Measurements from ENCODE around the gene BAZ1B. TPM values are rescaled to one million over a fixed set of nuclear protein-coding genes. Genes with fewer than 3 reads are reported as not detected.

BAZ1B gene
- total and polyA plus RNA-seq, 9 of the 15 experiments (the other 6 are each of a cell fraction or from before 2014, with no cell fraction given): 15.0 to 134 (median 79.5) TPM

DNA sequence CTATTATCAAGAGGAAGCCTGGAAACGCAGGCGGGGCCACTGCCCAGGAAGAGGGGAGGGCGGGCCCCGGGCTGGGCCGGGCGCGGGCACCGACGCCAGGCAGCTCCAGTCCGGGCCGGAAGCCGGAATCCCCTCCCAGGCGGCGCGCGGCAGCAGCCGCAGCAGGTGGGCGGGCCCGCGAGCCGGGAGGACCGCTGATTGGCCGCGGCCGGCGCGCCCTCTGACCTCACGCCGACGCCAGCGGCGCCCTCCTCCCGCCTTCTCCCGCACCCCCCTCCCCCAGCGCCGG lies 35.0 kb upstream of the BAZ1B start (continued):
- TF ChIP-seq ZNF395 (CRISPR knock-in tag; IDR thresholded peaks at IDR 0.05) (0 out of 2 replicates have a peak, but pooled peaks have one; percentile 90), HMGN3 (IDR thresholded peaks at IDR 0.05; ENCODE audit: borderline replicate concordance, extremely low read depth, insufficient read length, low read depth, low read length) (peak; percentile 86), SIN3A (IDR thresholded peaks at IDR 0.05; ENCODE audit: borderline replicate concordance in 2 of 2, control insufficient read depth in 1 of 2, low read depth in 2 of 2, low read length in 2 of 2) (peak in 1 of 2 experiments; percentile 77; a peak in 1 of 4 replicates), ETV1 (tag; conservative IDR thresholded peaks at IDR 0.05; ENCODE audit: low read depth) (peak; percentile 58), FUS (optimal IDR thresholded peaks at IDR 0.05; ENCODE audit: low read depth, low read length) (peak; percentile 69), MYBL2 (IDR thresholded peaks at IDR 0.05; ENCODE audit: low read depth) (no peak), MYBL2 (CRISPR knock-in tag; IDR thresholded peaks at IDR 0.05; ENCODE audit: borderline replicate concordance) (no peak), ATF1 (CRISPR knock-in tag; IDR thresholded peaks at IDR 0.05) (no peak; the same call in 1 of the 2 replicates), ATF1 (tag; IDR thresholded peaks at IDR 0.05) (peak; percentile 94), MTA3 (IDR thresholded peaks at IDR 0.05; ENCODE audit: borderline replicate concordance) (0 out of 2 replicates have a peak, but pooled peaks have one; percentile 12), CREB1 (IDR thresholded peaks at IDR 0.05) (peak; percentile 93), CREB1 (CRISPR knock-in tag; IDR thresholded peaks at IDR 0.05) (peak; percentile 74), JUN (IDR thresholded peaks at IDR 0.05; ENCODE audit: borderline replicate concordance, low read depth, low read length) (peak; percentile 31; the same call in 1 of the 2 replicates), JUN (CRISPR knock-in tag; IDR thresholded peaks at IDR 0.05; ENCODE audit: borderline replicate concordance) (no peak), BCOR (IDR thresholded peaks at IDR 0.05) (no peak)
- TF ChIP-seq, protein P1, sequence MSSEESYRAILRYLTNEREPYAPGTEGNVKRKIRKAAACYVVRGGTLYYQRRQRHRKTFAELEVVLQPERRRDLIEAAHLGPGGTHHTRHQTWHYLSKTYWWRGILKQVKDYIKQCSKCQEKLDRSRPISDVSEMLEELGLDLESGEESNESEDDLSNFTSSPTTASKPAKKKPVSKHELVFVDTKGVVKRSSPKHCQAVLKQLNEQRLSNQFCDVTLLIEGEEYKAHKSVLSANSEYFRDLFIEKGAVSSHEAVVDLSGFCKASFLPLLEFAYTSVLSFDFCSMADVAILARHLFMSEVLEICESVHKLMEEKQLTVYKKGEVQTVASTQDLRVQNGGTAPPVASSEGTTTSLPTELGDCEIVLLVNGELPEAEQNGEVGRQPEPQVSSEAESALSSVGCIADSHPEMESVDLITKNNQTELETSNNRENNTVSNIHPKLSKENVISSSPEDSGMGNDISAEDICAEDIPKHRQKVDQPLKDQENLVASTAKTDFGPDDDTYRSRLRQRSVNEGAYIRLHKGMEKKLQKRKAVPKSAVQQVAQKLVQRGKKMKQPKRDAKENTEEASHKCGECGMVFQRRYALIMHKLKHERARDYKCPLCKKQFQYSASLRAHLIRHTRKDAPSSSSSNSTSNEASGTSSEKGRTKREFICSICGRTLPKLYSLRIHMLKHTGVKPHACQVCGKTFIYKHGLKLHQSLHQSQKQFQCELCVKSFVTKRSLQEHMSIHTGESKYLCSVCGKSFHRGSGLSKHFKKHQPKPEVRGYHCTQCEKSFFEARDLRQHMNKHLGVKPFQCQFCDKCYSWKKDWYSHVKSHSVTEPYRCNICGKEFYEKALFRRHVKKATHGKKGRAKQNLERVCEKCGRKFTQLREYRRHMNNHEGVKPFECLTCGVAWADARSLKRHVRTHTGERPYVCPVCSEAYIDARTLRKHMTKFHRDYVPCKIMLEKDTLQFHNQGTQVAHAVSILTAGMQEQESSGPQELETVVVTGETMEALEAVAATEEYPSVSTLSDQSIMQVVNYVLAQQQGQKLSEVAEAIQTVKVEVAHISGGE (CRISPR knock-in tag; IDR thresholded peaks at IDR 0.05): peak in 1 of 3 experiments; percentile 42; a peak in 1 of 6 replicates
- TF ChIP-seq, protein P2, sequence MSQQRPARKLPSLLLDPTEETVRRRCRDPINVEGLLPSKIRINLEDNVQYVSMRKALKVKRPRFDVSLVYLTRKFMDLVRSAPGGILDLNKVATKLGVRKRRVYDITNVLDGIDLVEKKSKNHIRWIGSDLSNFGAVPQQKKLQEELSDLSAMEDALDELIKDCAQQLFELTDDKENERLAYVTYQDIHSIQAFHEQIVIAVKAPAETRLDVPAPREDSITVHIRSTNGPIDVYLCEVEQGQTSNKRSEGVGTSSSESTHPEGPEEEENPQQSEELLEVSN (IDR thresholded peaks at IDR 0.05; ENCODE audit: borderline replicate concordance in 1 of 2, extremely low read depth in 1 of 2, insufficient read depth in 1 of 2, insufficient read length in 1 of 2, low read depth in 1 of 2, low read length in 1 of 2, poor library complexity in 1 of 2, severe bottlenecking in 1 of 2): peak in 1 of 2 experiments; percentile 79
